GM21528 (cell line): ENCODE results near the gene DIAPH3.
A peak's percentile ranks its signal among the peaks of the same experiment; 100 is the strongest.

Experiments
- ATAC-seq: cut with Tn5 transposase; IDR thresholded peaks from one replicate; pipeline ENCODE4 v1.9.1; 2021; ENCODE audit warnings: mild to moderate bottlenecking, moderate library complexity; ENCODE audit not compliant: unreplicated experiment, low FRiP score

Gene DIAPH3

DNA sequence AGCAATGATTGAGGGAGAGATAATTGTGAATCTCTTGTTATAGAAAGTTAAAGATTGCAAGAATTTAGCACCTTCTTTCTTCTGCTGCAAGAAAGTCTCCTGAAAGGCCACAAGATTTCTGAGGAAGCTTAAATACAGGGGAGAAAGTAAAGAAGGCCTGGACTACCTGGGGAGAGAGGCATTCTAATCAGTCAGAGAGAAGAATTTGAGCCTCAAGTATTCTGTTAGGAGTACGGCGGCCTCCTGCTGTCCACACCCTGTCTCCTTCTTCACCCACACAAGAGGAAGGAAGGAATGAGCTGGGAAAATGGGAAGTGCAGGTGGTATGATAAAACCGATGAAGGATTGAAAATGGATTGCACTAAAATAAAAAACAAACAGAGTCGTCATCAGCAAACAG is 474.7 kb downstream of the DIAPH3 start:
- no peak for ATAC-seq

DNA sequence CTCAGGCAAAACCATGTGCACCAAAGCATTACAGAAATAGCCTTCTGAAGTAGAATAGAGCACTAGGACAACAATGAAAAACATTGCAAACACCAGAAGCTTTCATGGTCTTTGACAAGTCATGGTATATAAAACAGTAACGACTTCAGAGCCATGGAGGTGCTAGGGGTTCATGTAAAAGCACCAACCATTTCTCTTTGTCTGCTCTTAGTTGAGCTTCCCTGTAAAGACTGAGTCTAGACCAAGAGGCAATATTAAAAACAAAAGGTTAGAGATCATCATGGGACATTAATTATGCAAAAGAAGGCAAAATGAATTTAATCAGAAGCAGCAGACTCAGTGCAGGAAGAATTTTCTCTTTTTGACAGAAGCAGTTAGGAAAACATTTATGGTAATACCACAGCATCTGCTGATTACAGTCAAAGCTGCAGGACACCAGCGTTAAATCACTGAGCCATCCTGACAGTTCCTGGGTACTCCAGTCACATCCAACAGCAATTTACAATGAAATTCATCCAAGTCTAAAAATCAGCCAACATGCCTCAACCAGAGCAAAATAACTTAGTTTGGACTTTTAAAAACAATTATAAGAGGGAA is 476.8 kb downstream of the DIAPH3 start:
- no peak for ATAC-seq

- no peak for ATAC-seq
These were observed 479.6 kb downstream of the DIAPH3 start for GRCh38 chr13:59684105-59684504.

DNA sequence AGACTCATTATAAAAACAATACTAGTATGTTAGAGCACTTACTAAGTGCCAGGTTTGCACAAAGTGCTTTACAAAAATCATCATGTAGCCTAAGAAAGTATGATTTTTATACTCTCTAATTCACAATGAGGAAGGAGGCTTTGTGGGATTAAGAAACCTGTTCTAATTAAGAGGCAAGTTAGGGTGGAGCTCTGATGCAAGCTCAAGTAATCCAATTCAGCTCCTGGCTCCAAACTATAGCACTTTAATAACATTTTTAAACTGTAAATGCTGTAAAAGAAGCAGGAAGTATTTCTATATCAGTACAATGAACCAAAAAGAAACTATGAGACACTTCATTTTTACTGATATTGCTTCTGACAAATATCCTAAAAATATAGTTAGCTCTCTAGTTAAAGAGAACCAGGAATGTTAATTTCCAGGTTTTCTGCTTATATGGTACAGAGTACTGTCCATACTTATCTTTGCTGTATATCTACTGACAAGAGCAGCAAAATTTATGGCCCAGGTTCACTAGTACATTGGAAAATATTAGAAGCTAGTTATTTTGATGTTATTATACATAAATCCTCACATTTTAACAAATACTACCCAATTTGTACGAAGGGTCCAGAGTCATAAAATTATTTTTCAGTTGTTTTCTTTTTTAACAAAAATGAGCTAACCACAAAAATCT is 482.0 kb downstream of the DIAPH3 start:
- ATAC-seq = no peak

GRCh38 chr13:59680429-59681024 is 483.2 kb downstream of the DIAPH3 start:
- ATAC-seq = no peak

- no peak for ATAC-seq
These were observed 484.5 kb downstream of the DIAPH3 start for GRCh38 chr13:59679254-59679653.

DNA sequence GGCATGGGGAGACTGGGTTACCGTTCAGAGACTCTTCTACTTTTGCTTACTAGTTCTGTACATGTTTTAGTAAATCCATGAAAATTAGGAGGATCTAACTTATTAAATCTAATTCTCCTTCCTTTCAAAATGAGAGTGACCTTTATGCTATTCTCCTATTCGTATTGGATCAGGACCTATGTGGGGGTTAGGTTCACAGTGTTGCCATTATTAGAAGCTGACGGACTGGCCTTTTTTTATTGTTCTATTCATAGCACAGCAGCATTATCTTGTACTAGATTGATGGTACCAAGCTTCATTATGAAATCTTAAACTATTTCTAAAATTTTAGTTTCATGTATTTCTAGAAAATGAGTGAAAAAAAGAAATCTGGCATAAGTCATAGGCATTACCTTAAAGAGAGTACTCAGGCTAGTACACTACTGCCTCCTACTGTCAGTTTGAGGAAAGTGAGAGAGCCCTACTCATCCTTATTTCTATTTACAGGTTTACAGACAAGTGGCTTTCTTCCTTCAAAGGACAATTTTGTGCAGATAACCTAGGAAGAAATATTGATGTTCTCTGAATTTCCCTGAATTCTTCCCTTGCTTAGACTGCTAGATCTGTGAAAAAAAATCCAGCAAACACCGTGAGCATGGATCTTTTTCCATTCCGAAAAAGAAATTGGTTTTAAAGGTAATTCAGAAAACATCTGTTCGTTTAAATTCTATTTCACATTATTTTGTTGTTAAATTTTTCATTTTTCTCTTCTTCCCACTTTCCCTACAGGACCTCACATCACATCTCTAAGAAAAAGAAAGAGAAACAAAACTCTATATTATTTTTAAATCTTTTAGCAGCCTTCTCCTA is 485.5 kb downstream of the DIAPH3 start:
- ATAC-seq = no peak

- no peak for ATAC-seq
These were observed 486.3 kb downstream of the DIAPH3 start for GRCh38 chr13:59677430-59677829.

DNA sequence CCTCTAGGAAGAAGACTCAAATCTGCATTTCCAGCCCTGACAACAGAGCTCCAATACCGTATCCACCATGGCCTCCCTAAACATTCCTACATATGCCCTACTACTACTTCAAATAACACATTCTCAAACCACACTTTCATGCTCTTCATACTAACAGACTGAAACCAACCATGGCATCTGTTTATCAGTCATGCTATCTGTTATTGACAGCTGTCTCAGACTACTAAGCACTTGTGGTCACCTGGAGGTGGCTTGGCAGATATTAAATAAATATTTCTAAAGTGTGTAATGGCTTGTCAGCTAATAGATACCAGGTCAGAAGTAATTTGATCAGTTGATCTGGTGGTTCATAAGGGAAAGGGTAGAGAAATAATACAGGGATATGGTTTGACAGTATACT is 489.1 kb downstream of the DIAPH3 start:
- peak; percentile 46 for ATAC-seq

GRCh38 chr13:59673286-59673685 is 490.4 kb downstream of the DIAPH3 start:
- ATAC-seq = no peak

DNA sequence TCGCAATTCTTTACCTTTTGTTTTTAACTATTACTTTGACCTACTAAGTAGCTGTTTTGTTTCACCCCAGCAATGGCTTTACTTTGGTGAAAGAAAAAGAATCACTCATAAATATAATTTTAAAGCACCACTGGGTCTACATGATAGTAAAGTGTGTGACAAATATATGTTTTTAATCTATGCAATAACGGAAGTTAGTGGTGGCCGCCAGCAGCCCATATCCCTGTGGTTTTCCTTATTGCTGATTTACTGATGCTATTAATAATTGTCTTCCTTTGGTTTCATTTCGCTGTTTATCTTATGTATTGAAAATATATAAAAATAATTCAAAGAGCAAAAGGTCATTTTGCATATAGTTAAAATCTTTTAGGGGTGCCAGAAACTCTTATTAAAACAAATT is 491.3 kb downstream of the DIAPH3 start:
- no peak for ATAC-seq

GRCh38 chr13:59671881-59672280 is 491.8 kb downstream of the DIAPH3 start:
- no peak for ATAC-seq

DNA sequence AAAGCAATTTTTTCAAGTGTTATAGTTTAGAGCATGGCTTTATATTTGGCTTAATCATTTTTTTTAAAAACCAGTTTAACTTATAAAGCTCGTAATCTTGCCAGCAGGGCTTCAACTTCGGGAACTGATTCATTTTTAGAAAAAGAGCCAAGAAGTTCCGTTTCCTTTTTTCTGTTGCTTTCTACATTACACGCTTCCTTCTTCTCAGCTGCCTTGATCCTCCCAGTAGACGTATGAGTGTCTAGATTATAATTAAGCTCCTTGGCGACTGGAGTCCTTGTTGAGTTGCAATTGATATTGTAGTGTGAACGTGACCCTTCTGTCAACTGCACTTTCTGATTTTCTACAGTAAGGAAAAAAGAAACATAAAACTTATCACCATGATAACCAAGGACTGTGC is 497.2 kb downstream of the DIAPH3 start:
- ATAC-seq = no peak

DNA sequence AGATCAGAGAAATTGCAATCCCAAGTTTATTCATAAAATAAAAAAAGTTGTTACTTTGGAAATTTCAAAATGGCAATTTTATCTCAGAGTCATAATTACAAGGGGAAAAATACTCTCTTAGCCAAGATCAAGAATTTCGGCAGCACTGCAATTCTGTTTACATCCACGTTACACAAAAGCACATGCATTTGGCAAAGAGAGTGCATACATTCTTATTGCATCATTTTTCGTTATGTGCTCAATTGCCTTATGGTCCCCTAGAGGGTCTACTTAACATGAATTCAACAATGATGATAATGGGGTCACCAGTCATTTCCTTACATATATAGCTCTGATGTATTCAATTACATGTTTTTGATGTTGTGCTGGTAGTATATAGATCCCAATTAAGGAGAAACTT is 498.0 kb downstream of the DIAPH3 start:
- ATAC-seq = no peak

GRCh38 chr13:59665184-59665583 is 498.5 kb downstream of the DIAPH3 start:
- ATAC-seq = no peak

DNA sequence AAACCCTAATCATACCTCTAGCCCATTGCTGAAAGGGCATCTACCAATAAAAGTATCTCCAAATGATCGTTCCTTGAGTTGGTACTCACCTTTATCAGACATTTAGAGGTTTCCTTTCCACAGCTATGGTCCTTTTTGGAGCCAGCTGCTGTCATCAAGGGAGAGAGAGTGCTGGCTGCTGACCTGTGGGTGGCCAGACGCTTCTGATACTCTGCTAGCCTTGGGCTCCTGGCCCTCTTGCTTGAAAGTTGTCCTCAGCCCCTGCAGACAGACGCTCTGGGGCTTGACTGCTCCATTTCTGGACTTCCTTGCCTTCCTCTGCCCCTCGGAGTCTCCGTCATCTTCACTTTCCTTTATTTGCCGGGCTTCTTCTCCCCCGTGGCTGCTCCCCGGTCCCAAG is 499.1 kb downstream of the DIAPH3 start:
- ATAC-seq = no peak

DNA sequence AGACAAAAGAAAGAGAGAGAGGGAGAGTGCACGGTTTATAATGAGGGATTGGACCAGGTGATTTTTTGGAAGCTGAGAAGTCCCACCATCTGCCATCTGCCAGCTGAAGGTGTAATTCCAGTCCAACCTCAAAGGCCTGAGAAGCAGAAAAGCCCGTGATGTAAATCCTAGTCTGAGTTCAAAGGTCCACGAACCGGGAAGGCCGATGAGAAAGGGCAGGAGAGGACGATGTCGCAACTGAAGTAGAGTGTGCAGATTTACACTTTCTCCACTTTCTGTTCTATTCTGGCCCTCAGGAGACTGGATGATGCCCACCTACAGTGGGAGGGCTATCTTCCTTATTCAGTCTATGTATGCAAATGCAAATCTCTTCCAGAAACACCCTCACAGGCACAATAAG is 500.0 kb downstream of the DIAPH3 start:
- ATAC-seq = no peak

DNA sequence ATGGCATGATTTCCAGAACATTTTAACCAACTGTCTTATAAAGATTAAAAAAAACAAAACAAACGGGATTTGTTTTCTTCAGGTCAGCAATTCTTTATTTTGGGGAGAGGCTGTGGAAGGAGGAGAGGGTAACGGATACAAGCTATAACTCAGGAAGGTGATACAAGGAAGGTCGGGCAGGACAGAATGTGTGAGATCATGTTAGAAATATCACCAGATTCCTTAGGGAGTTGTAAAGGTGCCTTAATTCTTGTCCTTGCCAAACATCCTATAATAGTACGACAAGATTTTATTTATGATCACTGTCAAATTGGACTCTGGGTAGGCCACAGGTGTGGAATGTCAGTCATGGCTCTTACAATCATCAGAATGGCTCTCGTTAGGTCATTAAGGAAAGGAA is 503.1 kb downstream of the DIAPH3 start:
- ATAC-seq = no peak

GRCh38 chr13:59659981-59660380 is 503.7 kb downstream of the DIAPH3 start:
- ATAC-seq = no peak

GRCh38 chr13:59658738-59659330 is 504.9 kb downstream of the DIAPH3 start:
- no peak for ATAC-seq
